Liver (tissue), 3 donors: ENCODE measurements around the gene HAUS8.

Experiments used
- CTCF ChIP-seq: fragments of 150-350 bp; IDR thresholded peaks from 2 replicates; pipeline ENCODE4 v1.5.1; 2017; ENCODE audit warnings: improper control_type of control experiment, low read depth, low read length; ENCODE audit not compliant: missing input control
- EGR1 ChIP-seq, 2 donors: IDR thresholded peaks; 2 replicates each; pipeline ENCODE4 v1.6.1; 2016 to 2018; ENCODE audit warnings: antibody characterized with exemption in 2 of 2, low read depth in 2 of 2
- GABPA ChIP-seq, 2 donors: IDR thresholded peaks in 1 of 2; conservative IDR thresholded peaks in 1 of 2; 2 replicates each; pipeline ENCODE4 v1.6.1; 2016; ENCODE audit warnings: antibody characterized with exemption in 2 of 2, mild to moderate bottlenecking in 1 of 2, moderate library complexity in 1 of 2
- HNF4A ChIP-seq, 2 donors: conservative IDR thresholded peaks; 2 replicates each; pipeline ENCODE4 v1.6.1; 2016; ENCODE audit warnings: antibody characterized with exemption in 2 of 2, mild to moderate bottlenecking in 2 of 2
- RAD21 ChIP-seq, 2 donors: IDR thresholded peaks; 2 replicates each; pipeline ENCODE4 v1.6.1; 2016; ENCODE audit warnings: antibody characterized with exemption in 2 of 2, mild to moderate bottlenecking in 2 of 2
- RXRA ChIP-seq, 2 donors: IDR thresholded peaks; 2 replicates each; pipeline ENCODE4 v1.6.1; 2017 to 2018; ENCODE audit warnings: antibody characterized with exemption in 2 of 2, mild to moderate bottlenecking in 1 of 2
- SP1 ChIP-seq: IDR thresholded peaks from 2 replicates; pipeline ENCODE4 v1.6.1; 2018; ENCODE audit warnings: antibody characterized with exemption, mild to moderate bottlenecking
- TAF1 ChIP-seq: conservative IDR thresholded peaks from 2 replicates; pipeline ENCODE4 v1.6.1; 2016; ENCODE audit warnings: antibody characterized with exemption, mild to moderate bottlenecking
- TF ChIP-seq, protein P1 (sequence below): IDR thresholded peaks from 2 replicates; pipeline ENCODE4 v1.6.1; 2016; ENCODE audit warnings: antibody characterized with exemption, mild to moderate bottlenecking
- TF ChIP-seq, protein P2 (sequence below): IDR thresholded peaks from 2 replicates; pipeline ENCODE4 v1.6.1; 2016; ENCODE audit warnings: antibody characterized with exemption
- donor health status: healthy.
- donor health status: healthy.

DNA sequence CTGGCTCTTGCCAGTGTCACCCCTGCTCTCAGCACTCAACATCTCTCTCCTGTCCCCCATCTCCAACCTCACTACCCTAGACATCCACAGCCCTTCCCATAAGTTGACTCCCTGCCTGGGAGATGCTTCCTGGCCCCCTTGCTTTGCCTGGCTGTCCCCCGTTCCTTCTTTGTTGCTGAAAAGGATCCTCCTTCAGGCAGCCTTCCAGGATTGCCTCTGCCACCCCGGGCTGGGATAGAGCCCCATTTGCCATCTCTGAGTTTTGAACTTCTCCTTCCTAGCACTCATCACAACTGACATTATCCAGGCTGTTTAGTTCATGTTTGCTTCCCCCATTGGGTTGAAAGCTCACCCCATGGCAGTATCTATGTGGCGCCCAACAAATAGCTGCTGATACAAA, 68.7 kb downstream of the HAUS8 start:
- no peak for TF ChIP-seq CTCF
- no peak for TF ChIP-seq TAF1
- TF ChIP-seq RAD21 (IDR thresholded peaks at IDR 0.05), result no peak
- TF ChIP-seq, protein P1, sequence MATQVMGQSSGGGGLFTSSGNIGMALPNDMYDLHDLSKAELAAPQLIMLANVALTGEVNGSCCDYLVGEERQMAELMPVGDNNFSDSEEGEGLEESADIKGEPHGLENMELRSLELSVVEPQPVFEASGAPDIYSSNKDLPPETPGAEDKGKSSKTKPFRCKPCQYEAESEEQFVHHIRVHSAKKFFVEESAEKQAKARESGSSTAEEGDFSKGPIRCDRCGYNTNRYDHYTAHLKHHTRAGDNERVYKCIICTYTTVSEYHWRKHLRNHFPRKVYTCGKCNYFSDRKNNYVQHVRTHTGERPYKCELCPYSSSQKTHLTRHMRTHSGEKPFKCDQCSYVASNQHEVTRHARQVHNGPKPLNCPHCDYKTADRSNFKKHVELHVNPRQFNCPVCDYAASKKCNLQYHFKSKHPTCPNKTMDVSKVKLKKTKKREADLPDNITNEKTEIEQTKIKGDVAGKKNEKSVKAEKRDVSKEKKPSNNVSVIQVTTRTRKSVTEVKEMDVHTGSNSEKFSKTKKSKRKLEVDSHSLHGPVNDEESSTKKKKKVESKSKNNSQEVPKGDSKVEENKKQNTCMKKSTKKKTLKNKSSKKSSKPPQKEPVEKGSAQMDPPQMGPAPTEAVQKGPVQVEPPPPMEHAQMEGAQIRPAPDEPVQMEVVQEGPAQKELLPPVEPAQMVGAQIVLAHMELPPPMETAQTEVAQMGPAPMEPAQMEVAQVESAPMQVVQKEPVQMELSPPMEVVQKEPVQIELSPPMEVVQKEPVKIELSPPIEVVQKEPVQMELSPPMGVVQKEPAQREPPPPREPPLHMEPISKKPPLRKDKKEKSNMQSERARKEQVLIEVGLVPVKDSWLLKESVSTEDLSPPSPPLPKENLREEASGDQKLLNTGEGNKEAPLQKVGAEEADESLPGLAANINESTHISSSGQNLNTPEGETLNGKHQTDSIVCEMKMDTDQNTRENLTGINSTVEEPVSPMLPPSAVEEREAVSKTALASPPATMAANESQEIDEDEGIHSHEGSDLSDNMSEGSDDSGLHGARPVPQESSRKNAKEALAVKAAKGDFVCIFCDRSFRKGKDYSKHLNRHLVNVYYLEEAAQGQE, result no peak
- no peak for TF ChIP-seq EGR1 (IDR thresholded peaks at IDR 0.05; ENCODE audit: low read depth in 2 of 2)
- TF ChIP-seq SP1, result no peak
- no peak for TF ChIP-seq GABPA (IDR thresholded peaks at IDR 0.05 in 1 of 2, conservative IDR thresholded peaks at IDR 0.05 in 1 of 2)
- TF ChIP-seq, protein P2, sequence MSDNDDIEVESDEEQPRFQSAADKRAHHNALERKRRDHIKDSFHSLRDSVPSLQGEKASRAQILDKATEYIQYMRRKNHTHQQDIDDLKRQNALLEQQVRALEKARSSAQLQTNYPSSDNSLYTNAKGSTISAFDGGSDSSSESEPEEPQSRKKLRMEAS, result no peak
- no peak for TF ChIP-seq HNF4A (conservative IDR thresholded peaks at IDR 0.05)
- no peak for TF ChIP-seq RXRA (IDR thresholded peaks at IDR 0.05)
